ENCODE results near the gene LIN28B. TPM values are rescaled to one million over a fixed set of nuclear protein-coding genes. Genes with fewer than 3 reads are reported as not detected.

LIN28B gene
- total RNA-seq, 1 experiment from 2014 or later: not detected

DNA sequence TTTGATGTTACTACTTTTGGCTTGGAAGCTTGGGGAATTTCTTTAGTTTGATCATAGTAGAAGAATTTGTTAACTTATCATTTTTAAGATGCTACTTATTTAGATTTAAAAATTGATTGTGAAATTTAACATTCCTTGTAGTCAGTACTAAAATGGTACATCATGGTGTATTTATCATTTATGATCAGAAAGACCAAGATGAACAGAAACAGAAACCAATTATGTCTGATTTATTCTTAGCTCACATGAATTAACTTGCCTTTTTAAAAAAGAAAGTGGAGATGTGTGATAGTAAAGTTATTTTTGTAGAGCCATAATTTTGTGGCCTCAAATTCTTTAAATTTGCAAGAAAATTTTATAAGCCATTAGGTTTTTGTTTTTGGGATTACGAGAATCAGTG lies 77.6 kb downstream of the LIN28B start:
- Histone ChIP-seq H3K36me3 (no peaks in the 10 kb centered on the region), H3K9me3 (no peaks in the 10 kb centered on the region), H3K27me3 (no peaks in the 10 kb centered on the region), H3K4me3 (no peak overlapping the region)
- DNase-seq: no peak

GRCh38 chr6:105035299-105035698 lies 78.4 kb downstream of the LIN28B start:
- Histone ChIP-seq H3K4me3 (no peak overlapping the region), H3K27me3 (no peaks in the 10 kb centered on the region), H3K36me3 (no peaks in the 10 kb centered on the region), H3K9me3 (no peaks in the 10 kb centered on the region)
- no peak for DNase-seq

- DNase-seq: no peak
Measured at GRCh38 chr6:105036351-105036750, 79.4 kb downstream of the LIN28B start.

DNA sequence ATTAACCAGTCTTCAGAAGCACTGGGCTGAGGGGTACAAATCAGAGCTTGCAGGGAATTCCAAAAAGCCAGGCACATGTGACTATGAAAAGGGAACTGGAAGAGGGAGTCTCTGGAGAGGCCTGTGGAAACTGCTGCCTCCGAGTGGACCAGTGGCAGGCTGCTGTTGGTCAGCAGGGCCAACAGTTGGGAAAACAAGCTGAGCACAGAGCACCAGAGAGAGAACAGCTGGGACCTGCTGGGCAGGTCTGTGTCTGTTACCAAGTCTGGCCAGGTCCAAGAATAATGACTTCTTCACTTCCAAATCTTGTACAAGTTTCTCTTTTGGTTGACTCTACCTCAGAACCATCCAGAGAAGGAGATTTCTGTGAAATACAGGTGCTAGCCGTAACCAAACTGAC lies 81.4 kb downstream of the LIN28B start:
- no peak overlapping the region for H3K4me3 ChIP-seq
- no peaks in the 10 kb centered on the region for H3K36me3 ChIP-seq
- H3K27me3 ChIP-seq: no peaks in the 10 kb centered on the region
- no peaks in the 10 kb centered on the region for H3K9me3 ChIP-seq
- DNase-seq: no peak

More at GRCh38 chr6:105036351-105036750, 79.4 kb downstream of the LIN28B start:
- Histone ChIP-seq H3K36me3 (no peaks in the 10 kb centered on the region), H3K27me3 (no peaks in the 10 kb centered on the region), H3K4me3 (no peak overlapping the region), H3K9me3 (no peaks in the 10 kb centered on the region)

GRCh38 chr6:105041880-105042279 lies 85.0 kb downstream of the LIN28B start:
- H3K36me3 ChIP-seq: no peaks in the 10 kb centered on the region
- H3K4me3 ChIP-seq: no peak overlapping the region
- no peak for DNase-seq
- no peaks in the 10 kb centered on the region for H3K9me3 ChIP-seq
- H3K27me3 ChIP-seq: no peaks in the 10 kb centered on the region

GRCh38 chr6:105042648-105043047 lies 85.7 kb downstream of the LIN28B start:
- H3K36me3 ChIP-seq: no peaks in the 10 kb centered on the region
- no peaks in the 10 kb centered on the region for H3K9me3 ChIP-seq
- no peak for DNase-seq
- H3K4me3 ChIP-seq: no peak overlapping the region
- H3K27me3 ChIP-seq: no peaks in the 10 kb centered on the region

DNA sequence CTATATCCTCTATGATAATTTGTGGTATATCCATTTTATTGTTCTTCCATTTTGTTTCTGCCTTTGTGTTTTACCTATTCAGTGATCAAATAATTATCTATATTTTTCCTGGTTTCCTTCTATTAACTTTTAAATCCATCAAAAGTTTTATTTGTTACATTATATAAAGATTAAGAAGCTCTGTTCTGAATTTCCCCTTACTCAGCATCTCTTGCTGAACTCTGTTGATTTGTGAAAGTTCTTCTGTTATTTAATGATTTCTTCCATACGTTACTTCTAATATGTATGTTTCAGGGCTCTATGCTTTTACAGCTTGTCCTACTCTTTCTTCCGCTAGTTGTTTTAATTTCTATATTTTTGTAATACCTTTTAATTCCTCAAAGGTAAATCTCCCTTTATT lies 87.1 kb downstream of the LIN28B start:
- H3K9me3 ChIP-seq: no peaks in the 10 kb centered on the region
- H3K4me3 ChIP-seq: no peak overlapping the region
- DNase-seq: no peak
- no peaks in the 10 kb centered on the region for H3K36me3 ChIP-seq
- no peaks in the 10 kb centered on the region for H3K27me3 ChIP-seq

- no peaks in the 10 kb centered on the region for H3K9me3 ChIP-seq
- H3K27me3 ChIP-seq: no peaks in the 10 kb centered on the region
- DNase-seq: peak; percentile 37
- no peak overlapping the region for H3K4me3 ChIP-seq
- H3K36me3 ChIP-seq: no peaks in the 10 kb centered on the region
Measured at GRCh38 chr6:105045526-105045925, 88.6 kb downstream of the LIN28B start.

DNA sequence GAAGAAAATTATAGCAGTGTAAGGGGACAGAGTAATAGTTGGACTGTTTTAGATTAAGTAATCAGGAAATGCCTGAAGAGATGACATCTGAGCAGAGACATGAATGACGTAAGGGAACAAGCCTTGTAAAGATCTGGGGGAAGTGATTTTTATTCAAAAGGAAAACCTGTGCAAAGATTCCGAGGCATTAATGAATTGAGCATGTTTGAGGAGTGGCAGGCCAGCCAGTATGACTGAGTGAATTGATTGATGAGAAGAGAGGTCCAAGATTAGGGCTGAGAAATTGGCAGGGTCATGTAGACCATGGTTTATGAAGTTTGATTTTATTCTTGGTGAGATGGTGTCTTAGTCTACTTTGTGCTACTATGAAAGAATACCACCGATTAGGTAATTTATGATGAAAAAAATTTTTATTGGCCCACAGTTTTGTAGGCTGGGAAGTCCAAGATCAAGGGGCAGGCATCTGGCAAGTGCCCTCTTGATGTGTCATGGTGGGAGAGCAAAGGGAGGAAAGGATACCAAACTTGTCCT lies 95.1 kb downstream of the LIN28B start:
- no peaks in the 10 kb centered on the region for H3K36me3 ChIP-seq
- no peak overlapping the region for H3K4me3 ChIP-seq
- no peaks in the 10 kb centered on the region for H3K27me3 ChIP-seq
- peaks cover 4% of the 10 kb centered on the region; the same call in 1 of the 2 replicates for H3K9me3 ChIP-seq
- DNase-seq: no peak

- Histone ChIP-seq H3K4me3 (no peak overlapping the region), H3K36me3 (no peaks in the 10 kb centered on the region), H3K27me3 (no peaks in the 10 kb centered on the region), H3K9me3 (peaks cover 4% of the 10 kb centered on the region; the same call in 1 of the 2 replicates)
- no peak for DNase-seq
Measured at GRCh38 chr6:105056646-105057045, 99.7 kb downstream of the LIN28B start.

GRCh38 chr6:105057160-105057559 lies 100.3 kb downstream of the LIN28B start:
- peaks cover 4% of the 10 kb centered on the region; the same call in 1 of the 2 replicates for H3K9me3 ChIP-seq
- no peak for DNase-seq

DNA sequence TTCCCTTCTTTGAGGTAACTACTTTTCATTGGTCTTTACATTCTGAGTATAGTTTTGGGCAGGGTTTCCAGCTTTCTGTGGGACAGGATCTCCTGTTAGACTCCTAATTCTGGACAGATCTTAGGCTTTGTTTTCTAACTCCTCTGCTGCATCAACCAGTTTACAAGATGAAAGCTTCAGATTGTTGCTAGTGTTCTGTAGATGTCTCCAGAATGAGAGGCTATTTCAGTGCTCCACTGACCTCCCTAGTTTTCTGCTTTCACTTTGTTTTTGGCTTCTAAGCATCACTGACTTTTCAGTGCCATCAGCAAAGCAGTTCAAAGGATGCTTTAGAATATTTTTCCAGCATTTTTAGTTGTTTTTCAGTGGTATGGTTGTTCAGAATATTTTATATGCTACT lies 101.4 kb downstream of the LIN28B start:
- Histone ChIP-seq H3K9me3 (peaks cover 4% of the 10 kb centered on the region; the same call in 1 of the 2 replicates), H3K36me3 (no peaks in the 10 kb centered on the region), H3K27me3 (no peaks in the 10 kb centered on the region), H3K4me3 (no peak overlapping the region)
- DNase-seq: no peak

More at GRCh38 chr6:105057160-105057559, 100.3 kb downstream of the LIN28B start:
- no peaks in the 10 kb centered on the region for H3K27me3 ChIP-seq
- H3K36me3 ChIP-seq: no peaks in the 10 kb centered on the region
- H3K4me3 ChIP-seq: no peak overlapping the region

DNA sequence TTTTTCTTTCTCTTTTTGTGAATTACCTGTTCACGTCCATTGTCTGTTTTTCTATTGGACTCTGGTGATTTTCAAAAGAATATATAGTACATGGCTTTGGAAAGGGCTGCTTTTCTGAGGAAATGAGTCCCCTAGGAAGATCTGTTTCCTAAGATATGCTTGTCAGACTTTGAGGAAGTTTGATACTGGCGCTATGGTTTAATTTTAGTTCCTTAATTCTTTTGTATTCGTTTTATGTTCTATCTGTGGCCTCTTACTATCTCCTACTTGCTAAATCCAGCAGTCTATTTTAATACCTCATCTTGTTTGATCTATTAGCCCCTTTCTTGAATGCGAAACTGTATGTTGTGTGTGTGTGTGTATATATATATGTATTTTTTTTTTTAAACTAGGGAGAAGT lies 101.9 kb downstream of the LIN28B start:
- H3K36me3 ChIP-seq: no peaks in the 10 kb centered on the region

GRCh38 chr6:105066233-105066632 lies 109.3 kb downstream of the LIN28B start:
- DNase-seq: no peak
- no peaks in the 10 kb centered on the region for H3K9me3 ChIP-seq

More for the DNA sequence above, 101.9 kb downstream of the LIN28B start:
- no peaks in the 10 kb centered on the region for H3K27me3 ChIP-seq
- DNase-seq: no peak
- H3K4me3 ChIP-seq: no peak overlapping the region
- H3K9me3 ChIP-seq: peaks cover 4% of the 10 kb centered on the region; the same call in 1 of the 2 replicates

DNA sequence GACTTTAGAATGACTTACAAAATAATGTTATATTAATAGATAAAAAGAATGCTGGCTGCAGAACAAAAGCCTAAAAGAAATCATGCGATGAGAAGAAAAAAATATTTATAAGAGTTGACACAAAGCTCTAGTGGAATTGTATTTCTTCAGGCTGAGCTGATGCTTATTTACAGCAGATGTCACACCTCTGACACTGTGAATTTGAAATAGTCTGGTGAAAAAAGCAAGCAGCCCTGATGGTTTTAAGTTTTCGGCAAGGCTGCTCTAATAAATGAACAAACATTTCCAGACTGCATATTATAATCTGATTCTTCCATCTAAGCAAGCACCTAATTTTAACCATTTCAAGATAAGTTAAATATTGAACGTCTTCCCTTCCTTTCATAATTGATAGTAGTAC lies 109.9 kb downstream of the LIN28B start:
- Histone ChIP-seq H3K36me3 (no peaks in the 10 kb centered on the region), H3K4me3 (no peak overlapping the region), H3K27me3 (no peaks in the 10 kb centered on the region), H3K9me3 (no peaks in the 10 kb centered on the region)
- no peak for DNase-seq

More at GRCh38 chr6:105066233-105066632, 109.3 kb downstream of the LIN28B start:
- H3K4me3 ChIP-seq: no peak overlapping the region
- no peaks in the 10 kb centered on the region for H3K36me3 ChIP-seq
- no peaks in the 10 kb centered on the region for H3K27me3 ChIP-seq

DNA sequence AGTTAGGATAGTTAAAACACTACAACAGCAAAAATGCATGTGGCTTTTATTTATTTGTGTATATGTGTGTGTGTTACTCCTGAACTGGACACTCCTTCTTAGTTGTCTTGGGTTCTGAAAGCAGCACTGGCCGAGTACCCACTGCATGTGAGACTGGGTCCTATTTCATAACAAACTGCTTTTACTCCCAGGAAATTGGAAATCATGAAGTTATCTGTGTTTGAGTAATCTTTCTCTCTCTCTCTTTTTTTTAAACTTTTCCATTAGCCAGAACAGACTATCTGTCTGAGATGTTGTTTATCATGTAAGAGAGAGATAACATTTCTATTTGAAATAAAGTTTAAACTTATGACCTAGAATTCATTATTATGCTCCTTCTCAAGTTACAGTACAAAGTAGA lies 110.4 kb downstream of the LIN28B start:
- H3K4me3 ChIP-seq: no peak overlapping the region

GRCh38 chr6:105068407-105068806 lies 111.5 kb downstream of the LIN28B start:
- Histone ChIP-seq H3K27me3 (no peaks in the 10 kb centered on the region), H3K36me3 (no peaks in the 10 kb centered on the region), H3K4me3 (no peak overlapping the region), H3K9me3 (no peaks in the 10 kb centered on the region)
- DNase-seq: no peak

More for the DNA sequence above, 110.4 kb downstream of the LIN28B start:
- no peaks in the 10 kb centered on the region for H3K36me3 ChIP-seq
- DNase-seq: no peak
- H3K27me3 ChIP-seq: no peaks in the 10 kb centered on the region
- H3K9me3 ChIP-seq: no peaks in the 10 kb centered on the region

- Histone ChIP-seq H3K27me3 (no peaks in the 10 kb centered on the region), H3K4me3 (no peak overlapping the region), H3K9me3 (no peaks in the 10 kb centered on the region), H3K36me3 (no peaks in the 10 kb centered on the region)
- no peak for DNase-seq
Measured at GRCh38 chr6:105069821-105070445, 113.0 kb downstream of the LIN28B start.

Measured in MG63 (cell line).